Measurements from ENCODE around the gene RRP7A.
"Not testable (repeated sequence)": the region's sequence is repeated elsewhere in the genome, so short reads cannot be mapped to it uniquely, and the experiment has no call there.

The RRP7A gene

GRCh38 chr22:42531401-42532084 is 11.9 kb upstream of the RRP7A start:
- not testable (repeated sequence) for H3K4me3 ChIP-seq (ENCODE audit: low read length); H3K9ac ChIP-seq (ENCODE audit: low read length); H3K36me3 ChIP-seq (ENCODE audit: control insufficient read depth, insufficient read depth, low read length); H3K9me3 ChIP-seq (ENCODE audit: control insufficient read depth, low read length); H3K27me3 ChIP-seq (ENCODE audit: control insufficient read depth, insufficient read depth, low read length)
- H3K4me1 ChIP-seq (ENCODE audit: control insufficient read depth, insufficient read depth, low read length) = peaks cover 11% of the 10 kb centered on the region

- H3K4me1 ChIP-seq (ENCODE audit: control insufficient read depth, insufficient read depth, low read length); H3K9ac ChIP-seq (ENCODE audit: low read length); H3K27me3 ChIP-seq (ENCODE audit: control insufficient read depth, insufficient read depth, low read length); H3K9me3 ChIP-seq (ENCODE audit: control insufficient read depth, low read length); H3K4me3 ChIP-seq (ENCODE audit: low read length); H3K36me3 ChIP-seq (ENCODE audit: control insufficient read depth, insufficient read depth, low read length): not testable (repeated sequence)
These were observed 9.8 kb upstream of the RRP7A start for GRCh38 chr22:42529435-42529834.

GRCh38 chr22:42528591-42529307 is 9.2 kb upstream of the RRP7A start:
- Histone ChIP-seq H3K36me3 (ENCODE audit: control insufficient read depth, insufficient read depth, low read length) (no peaks in the 10 kb centered on the region), H3K27me3 (ENCODE audit: control insufficient read depth, insufficient read depth, low read length) (no peaks in the 10 kb centered on the region), H3K4me1 (ENCODE audit: control insufficient read depth, insufficient read depth, low read length) (peaks cover 5% of the 10 kb centered on the region), H3K9me3 (ENCODE audit: control insufficient read depth, low read length) (no peaks in the 10 kb centered on the region), H3K9ac (ENCODE audit: low read length) (no peak overlapping the region), H3K4me3 (ENCODE audit: low read length) (no peak overlapping the region)

GRCh38 chr22:42522546-42522945 is 3.0 kb upstream of the RRP7A start:
- Histone ChIP-seq H3K36me3 (ENCODE audit: control insufficient read depth, insufficient read depth, low read length) (no peaks in the 10 kb centered on the region), H3K4me3 (ENCODE audit: low read length) (no peak overlapping the region), H3K9ac (ENCODE audit: low read length) (no peak overlapping the region), H3K4me1 (ENCODE audit: control insufficient read depth, insufficient read depth, low read length) (peaks cover 4% of the 10 kb centered on the region), H3K9me3 (ENCODE audit: control insufficient read depth, low read length) (no peaks in the 10 kb centered on the region), H3K27me3 (ENCODE audit: control insufficient read depth, insufficient read depth, low read length) (no peaks in the 10 kb centered on the region)

- peaks cover 4% of the 10 kb centered on the region for H3K4me1 ChIP-seq (ENCODE audit: control insufficient read depth, insufficient read depth, low read length)
- no peak overlapping the region for H3K9ac ChIP-seq (ENCODE audit: low read length)
- no peaks in the 10 kb centered on the region for H3K36me3 ChIP-seq (ENCODE audit: control insufficient read depth, insufficient read depth, low read length)
- H3K9me3 ChIP-seq (ENCODE audit: control insufficient read depth, low read length) = no peaks in the 10 kb centered on the region
- H3K4me3 ChIP-seq (ENCODE audit: low read length) = no peak overlapping the region
- H3K27me3 ChIP-seq (ENCODE audit: control insufficient read depth, insufficient read depth, low read length) = no peaks in the 10 kb centered on the region
These were observed 1.6 kb upstream of the RRP7A start for GRCh38 chr22:42521228-42521546.

GRCh38 chr22:42518638-42519524 is 715 bp downstream of the RRP7A start:
- H3K36me3 ChIP-seq (ENCODE audit: control insufficient read depth, insufficient read depth, low read length); H3K9me3 ChIP-seq (ENCODE audit: control insufficient read depth, low read length); H3K4me3 ChIP-seq (ENCODE audit: low read length); H3K4me1 ChIP-seq (ENCODE audit: control insufficient read depth, insufficient read depth, low read length); H3K27me3 ChIP-seq (ENCODE audit: control insufficient read depth, insufficient read depth, low read length): not testable (repeated sequence)
- peak overlapping the region; percentile 70 for H3K9ac ChIP-seq (ENCODE audit: low read length)

- H3K4me1 ChIP-seq (ENCODE audit: control insufficient read depth, insufficient read depth, low read length); H3K36me3 ChIP-seq (ENCODE audit: control insufficient read depth, insufficient read depth, low read length); H3K9ac ChIP-seq (ENCODE audit: low read length); H3K9me3 ChIP-seq (ENCODE audit: control insufficient read depth, low read length); H3K27me3 ChIP-seq (ENCODE audit: control insufficient read depth, insufficient read depth, low read length); H3K4me3 ChIP-seq (ENCODE audit: low read length): not testable (repeated sequence)
These were observed 2.5 kb downstream of the RRP7A start for GRCh38 chr22:42517103-42517502.

- Histone ChIP-seq H3K9me3 (ENCODE audit: control insufficient read depth, low read length) (no peaks in the 10 kb centered on the region), H3K27me3 (ENCODE audit: control insufficient read depth, insufficient read depth, low read length) (no peaks in the 10 kb centered on the region), H3K36me3 (ENCODE audit: control insufficient read depth, insufficient read depth, low read length) (no peaks in the 10 kb centered on the region)
These were observed 3.7 kb downstream of the RRP7A start for GRCh38 chr22:42515896-42516295.

GRCh38 chr22:42515304-42515703 is 4.3 kb downstream of the RRP7A start:
- H3K36me3 ChIP-seq (ENCODE audit: control insufficient read depth, insufficient read depth, low read length); H3K9ac ChIP-seq (ENCODE audit: low read length); H3K9me3 ChIP-seq (ENCODE audit: control insufficient read depth, low read length); H3K4me1 ChIP-seq (ENCODE audit: control insufficient read depth, insufficient read depth, low read length); H3K27me3 ChIP-seq (ENCODE audit: control insufficient read depth, insufficient read depth, low read length); H3K4me3 ChIP-seq (ENCODE audit: low read length): not testable (repeated sequence)

More at GRCh38 chr22:42515896-42516295, 3.7 kb downstream of the RRP7A start:
- H3K4me3 ChIP-seq (ENCODE audit: low read length) = no peak overlapping the region
- no peak overlapping the region for H3K9ac ChIP-seq (ENCODE audit: low read length)
- peaks cover 4% of the 10 kb centered on the region for H3K4me1 ChIP-seq (ENCODE audit: control insufficient read depth, insufficient read depth, low read length)

GRCh38 chr22:42514331-42514730 is 5.3 kb downstream of the RRP7A start:
- not testable (repeated sequence) for H3K9me3 ChIP-seq (ENCODE audit: control insufficient read depth, low read length); H3K9ac ChIP-seq (ENCODE audit: low read length); H3K4me1 ChIP-seq (ENCODE audit: control insufficient read depth, insufficient read depth, low read length); H3K36me3 ChIP-seq (ENCODE audit: control insufficient read depth, insufficient read depth, low read length); H3K4me3 ChIP-seq (ENCODE audit: low read length); H3K27me3 ChIP-seq (ENCODE audit: control insufficient read depth, insufficient read depth, low read length)

- H3K9ac ChIP-seq (ENCODE audit: low read length); H3K36me3 ChIP-seq (ENCODE audit: control insufficient read depth, insufficient read depth, low read length); H3K9me3 ChIP-seq (ENCODE audit: control insufficient read depth, low read length); H3K4me1 ChIP-seq (ENCODE audit: control insufficient read depth, insufficient read depth, low read length); H3K4me3 ChIP-seq (ENCODE audit: low read length); H3K27me3 ChIP-seq (ENCODE audit: control insufficient read depth, insufficient read depth, low read length): not testable (repeated sequence)
These were observed 7.2 kb downstream of the RRP7A start for GRCh38 chr22:42512273-42512990.

Data from mucosa of stomach (tissue), 1 donor.